HG03060 (cell line): ENCODE results near the gene TCF7L2.

Experiments
- ATAC-seq: cut with Tn5 transposase; IDR thresholded peaks from one replicate; pipeline ENCODE4 v1.9.1; 2021; ENCODE audit warnings: low read depth, moderate number of reproducible peaks; ENCODE audit not compliant: unreplicated experiment

Gene TCF7L2

DNA sequence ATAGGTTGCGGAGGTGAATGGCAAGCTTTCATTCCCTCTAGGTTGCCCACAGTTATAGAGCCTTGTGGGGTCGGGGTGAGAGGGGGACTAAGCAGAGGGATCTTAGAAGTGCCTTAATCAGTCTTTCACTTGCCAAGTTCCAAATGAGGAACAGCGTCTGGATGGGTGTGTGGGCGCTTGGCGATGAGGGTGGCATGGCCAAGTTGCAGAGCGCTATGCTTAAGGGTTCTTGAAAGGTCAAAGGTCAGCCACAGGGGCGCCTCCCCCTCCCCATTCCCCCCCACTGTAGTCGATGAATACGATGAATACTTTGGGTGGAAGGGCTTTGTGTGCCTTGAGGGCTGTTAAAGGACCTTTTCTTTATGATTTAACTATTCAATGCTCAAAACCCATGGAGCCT is 185.0 kb downstream of the TCF7L2 start:
- no peak for ATAC-seq

DNA sequence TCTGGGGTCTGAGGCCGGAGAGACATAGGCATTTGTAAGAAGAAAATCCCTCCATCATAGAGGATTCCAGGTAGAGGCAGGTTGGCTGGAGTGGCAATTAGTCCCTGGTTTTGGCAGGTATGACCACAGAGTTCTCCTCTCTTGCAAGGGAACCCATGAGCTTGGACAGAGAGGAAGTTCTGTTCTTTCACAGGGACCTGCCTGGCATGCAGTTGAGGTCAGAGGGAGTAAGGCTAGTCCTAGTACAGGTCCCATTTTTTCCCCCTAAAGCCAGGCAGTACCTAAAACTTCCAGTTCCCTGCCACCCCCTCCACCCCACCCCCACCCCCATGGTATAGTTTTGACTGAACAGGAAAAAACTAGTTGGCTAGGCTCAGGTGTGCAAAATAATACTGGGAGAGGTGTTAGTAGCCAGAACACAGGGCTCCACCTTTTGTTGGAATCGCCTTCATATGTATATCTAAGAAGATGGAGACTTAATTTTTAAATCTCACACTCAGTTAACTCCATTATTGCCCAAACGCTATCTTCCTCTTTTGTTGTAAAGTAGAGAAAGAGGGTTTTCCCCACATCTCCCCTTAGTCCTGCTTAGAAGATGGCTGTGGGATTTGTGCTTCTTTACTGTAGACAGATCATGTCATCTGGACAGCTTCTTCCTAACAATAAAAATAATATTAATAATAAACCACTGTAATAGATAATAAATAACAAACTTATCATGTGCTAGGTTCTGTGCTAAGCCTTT is 188.1 kb downstream of the TCF7L2 start:
- ATAC-seq = no peak

DNA sequence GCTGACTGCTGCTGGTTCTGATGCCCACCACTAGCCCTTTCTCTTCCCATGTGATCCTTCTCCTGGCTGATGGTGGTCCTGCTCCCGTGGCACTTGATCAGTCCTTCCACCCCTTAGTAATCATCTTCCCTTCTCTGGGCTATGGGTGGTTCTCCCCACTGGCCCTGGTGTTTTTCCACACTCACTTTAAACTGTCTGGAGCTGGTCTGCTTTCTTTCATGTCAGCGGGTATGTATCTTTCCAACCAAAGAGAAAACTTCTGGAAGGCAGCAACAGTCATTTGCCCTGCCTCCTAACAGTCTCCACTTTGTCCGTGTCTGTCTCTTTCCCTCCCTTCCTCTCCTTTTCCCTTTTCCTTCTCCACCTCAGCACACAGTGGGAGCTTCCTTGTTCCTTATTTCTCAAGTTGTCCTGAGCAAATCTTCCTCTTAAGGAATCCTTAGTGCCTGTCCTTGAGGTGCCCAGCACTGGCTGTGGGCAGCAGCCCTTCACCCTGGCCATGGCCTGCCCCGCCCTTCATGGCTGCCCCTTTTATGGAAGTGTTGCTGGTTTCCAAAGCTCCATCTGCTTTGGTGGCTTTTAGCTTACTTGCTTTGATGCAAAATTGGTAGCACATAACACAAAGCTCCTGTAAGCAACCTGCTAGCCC is 189.0 kb downstream of the TCF7L2 start:
- ATAC-seq = no peak

DNA sequence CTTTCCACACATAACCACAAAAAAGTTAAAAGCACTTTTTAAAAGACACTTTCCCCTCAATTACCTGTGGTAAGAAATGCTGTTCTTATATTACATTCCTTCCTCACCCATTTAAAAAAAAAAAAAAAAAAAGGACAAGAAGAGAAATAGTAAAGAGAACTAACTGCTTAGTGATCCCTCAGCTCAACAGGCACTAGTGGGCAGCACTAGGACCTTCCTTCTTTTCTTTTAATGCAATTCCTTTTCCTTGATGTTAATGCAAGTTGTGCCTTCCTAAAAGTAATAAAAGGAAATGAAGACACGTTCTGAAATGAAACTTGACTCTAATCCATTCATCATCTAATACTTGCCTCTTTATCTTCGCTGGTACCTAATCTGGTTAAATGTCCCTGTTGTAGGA is 189.7 kb downstream of the TCF7L2 start:
- no peak for ATAC-seq

DNA sequence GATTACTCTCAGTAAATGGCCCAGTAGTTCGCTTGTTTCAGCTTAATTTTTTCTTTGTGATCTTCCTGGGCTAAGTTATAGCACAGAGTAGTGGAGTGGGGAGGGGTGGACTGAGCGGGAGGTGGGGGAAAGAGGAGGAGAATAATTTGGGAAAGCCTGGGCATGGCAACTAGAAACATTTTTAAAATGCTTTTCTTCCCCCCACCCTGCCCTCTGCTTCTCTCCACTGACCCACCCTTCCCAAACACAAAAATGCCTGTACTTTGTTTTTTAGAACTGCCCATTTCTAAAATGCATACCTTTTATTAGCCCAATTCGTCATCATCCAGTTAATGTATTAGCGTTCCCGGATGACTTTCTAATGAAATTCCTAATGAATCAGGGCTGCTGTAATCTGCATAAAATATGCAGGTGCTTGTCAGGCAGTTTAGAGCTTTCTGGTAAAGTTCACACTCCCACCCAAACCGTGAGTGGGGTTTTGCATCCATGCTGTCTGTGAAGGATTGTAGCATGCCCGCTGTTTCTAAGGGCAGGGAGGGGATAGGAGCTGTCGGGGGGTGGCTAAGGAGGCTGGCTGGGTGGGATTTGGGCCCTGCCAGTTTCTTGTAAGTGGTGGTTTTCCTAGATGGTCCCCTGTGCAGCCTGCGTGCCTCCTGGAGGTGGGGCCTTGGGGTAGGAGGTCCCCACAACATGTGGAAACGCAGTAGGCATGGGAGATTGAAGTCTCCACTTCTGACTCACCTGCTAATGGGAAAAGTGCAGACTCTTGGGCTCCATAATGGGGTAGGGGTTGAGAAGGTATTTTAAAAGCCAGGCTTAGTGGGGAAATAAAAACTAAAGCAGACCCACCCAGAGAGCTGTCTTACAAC is 190.3 kb downstream of the TCF7L2 start:
- ATAC-seq = no peak

DNA sequence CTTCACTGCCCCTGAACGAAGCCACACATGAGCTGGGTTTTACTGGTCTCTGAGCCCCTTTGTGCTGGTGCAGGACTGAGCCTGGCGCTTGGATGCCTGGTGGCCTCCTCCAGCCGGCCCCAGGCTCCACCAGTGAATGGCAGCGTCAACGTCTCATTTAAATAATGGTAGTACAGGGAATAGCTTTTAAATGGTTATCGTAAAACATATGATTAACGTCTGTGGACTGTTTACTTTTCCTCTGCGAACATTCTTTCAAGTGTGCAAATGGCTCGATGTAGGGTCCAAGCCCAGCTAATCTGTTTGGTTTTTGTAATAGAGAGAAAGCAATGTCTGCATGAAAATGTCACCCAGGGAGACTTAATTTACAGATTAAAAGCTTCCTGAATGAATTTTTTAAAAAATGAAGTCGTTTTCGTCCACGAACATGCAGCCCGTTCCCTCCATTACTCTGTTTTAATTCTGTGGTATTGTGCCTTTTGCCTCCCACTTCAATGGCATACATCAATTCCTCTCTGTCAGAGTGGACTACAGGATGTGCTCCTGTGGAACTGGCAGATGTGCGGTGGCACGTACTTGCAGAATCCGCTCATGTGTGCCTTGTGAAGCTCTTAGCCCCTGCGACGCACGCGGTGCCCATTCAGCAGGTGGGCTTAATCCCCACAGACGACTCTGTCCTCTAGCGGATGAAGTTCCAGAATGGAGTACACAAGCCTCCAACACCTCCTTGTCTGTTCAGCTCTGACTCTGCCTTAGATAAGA is 192.7 kb downstream of the TCF7L2 start:
- no peak for ATAC-seq

DNA sequence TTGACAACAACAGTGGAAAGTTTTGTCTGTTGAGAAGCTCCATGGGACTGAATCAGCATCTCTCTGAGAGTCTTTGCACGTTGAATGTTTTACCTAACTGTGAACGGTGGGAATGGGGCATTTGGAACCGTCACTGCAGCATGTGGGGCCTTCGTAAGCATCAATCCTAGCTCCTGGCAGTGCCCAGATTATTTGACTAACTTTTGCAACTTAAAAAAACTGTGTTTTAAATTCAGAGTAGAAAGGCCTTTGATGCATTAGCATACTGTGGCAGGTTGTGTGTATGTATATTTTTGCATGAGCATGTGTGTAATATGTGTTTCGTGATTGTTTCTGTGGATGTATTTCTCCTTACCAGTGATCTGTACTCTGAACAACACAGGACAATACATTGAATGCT is 194.5 kb downstream of the TCF7L2 start:
- no peak for ATAC-seq

DNA sequence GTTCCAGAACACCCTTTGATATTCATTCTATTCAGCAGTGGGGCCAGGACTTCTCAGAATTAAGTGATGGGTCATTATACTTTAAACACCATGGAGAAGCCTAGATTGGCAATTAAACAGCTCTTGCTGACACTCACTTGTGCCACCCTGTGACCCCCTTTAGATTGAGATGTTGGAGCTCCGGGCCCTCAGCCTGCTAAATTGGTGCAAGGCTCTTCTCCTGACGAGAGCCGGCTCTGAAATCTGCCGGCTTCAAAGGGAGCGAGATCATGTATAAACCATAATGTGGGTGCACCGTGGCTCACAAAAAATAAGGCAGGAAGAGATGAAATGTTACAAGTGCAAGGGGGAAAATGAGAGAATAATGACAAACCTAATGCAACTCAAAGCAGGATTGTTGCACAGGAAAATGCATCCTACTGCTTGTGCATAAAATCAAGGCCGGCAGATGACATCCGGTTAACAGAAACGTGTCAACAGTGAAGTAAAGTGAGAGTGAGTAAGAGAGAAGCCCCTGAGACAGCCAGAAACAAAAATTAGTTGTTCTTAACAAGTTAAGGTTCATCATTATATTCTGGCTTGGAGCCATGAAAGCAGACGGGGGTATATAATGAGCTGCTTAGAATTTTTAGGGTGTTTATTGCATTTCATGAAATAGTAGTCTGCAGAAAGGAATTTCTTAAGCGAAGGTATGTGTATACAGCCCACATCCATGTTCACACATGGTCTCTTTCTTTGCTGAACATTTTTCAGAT is 198.2 kb downstream of the TCF7L2 start:
- ATAC-seq = no peak

DNA sequence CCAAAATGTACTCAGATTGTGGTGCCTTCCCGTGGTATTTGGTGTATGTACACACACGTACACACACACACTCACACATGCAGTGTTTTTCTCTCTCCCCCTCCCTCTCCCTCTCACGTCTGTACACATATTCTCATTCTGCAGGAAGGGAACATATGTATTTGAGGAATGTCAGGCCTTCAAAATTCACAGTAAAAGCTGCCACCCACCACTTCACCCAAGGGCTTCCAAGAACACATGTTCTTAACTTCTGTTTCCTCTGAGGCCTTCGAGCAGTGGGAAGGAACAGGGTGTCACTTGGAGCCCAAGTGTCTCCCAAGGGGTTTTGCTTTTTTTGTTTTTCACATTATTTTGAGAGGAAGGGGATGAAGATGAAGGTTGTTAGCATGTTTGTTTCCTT is 198.9 kb downstream of the TCF7L2 start:
- no peak for ATAC-seq

DNA sequence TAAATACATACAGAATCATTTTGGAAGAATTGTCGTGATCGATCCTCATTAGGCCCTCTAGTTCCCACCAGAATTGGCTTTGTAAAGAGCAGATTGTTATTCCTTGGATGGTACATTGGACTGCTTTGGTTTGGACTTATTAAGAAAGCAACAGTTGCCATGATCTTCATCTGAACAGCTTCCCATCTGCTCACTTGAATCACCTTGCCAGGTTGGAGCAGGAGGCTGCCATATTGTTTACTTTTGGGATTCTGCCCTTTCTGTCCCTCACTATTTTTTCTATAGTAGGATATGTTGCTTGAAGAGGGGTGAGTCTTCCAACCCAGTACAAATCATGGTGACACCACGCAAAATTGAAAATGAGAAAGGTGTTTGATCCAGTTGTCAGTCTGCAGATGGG is 199.6 kb downstream of the TCF7L2 start:
- no peak for ATAC-seq

DNA sequence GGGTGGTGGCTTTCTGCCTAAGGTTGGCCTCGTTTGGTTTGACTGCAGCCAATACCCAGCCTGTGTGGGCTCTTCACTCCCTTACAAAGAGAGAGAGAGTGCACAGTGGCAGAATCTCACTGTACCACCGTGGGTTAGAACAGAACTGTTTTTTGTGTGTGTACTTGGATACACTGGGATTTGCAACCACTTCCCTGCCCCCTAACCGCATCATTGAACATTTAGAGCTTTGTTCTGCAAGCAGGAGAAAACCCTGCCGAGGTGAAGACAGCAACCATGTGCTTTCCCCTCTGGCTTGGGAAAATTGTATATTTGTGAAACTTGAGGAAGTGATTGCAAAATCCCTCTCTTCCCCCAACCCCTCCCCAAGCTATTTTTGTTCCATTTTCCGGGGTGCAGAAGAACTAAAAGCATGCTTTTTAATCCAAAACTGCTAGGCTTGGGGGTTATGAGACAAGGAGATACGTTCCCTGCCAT is 201.2 kb downstream of the TCF7L2 start:
- no peak for ATAC-seq

DNA sequence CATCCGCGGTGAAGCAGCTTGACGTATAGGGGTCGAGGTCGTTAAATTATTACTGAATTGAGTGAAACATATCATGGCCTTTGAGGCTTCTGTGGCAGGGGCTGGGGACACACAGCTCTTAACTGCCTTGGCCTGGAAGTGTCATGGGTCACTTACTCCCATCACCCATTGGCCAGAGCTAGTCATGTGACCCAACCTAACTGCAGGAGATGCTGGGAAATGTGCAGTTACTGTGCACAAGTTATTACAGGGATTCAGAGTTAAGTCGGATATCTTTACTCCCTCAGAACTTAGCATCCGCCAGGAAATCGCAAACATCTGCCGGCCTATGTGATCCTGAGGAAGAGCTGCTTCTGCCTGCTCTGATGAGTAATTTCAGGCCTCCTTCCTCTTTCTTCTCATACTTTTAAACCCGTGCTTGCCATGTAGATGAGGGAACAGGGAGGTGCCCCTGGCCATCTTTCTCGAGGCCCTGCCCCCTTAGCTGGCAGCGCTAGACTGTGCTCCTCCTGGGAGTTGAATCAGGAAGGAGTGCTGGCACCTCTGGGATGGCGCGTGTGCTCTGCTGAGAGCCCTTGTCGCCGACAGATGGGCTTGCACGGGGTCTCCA is 203.6 kb downstream of the TCF7L2 start:
- ATAC-seq = no peak

DNA sequence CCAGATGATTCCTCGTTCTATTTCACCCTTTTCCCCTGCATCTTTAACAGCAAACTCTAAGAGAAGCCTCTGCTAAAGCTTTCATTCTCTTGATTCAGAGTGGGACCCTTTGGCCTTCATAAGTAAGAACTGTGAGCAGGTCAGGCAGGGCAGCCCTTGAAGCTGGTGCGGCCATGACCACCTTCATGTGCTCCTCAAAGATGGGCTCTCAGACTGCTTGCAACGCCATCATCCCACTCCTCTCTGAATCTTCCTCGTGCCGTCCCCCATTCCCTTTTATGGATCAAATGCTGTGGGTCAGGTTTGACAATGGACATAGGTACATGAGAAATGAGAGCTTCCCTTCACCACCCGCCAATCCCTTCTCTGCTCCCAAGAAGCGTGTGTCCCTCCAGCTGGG is 207.4 kb downstream of the TCF7L2 start:
- ATAC-seq = no peak

DNA sequence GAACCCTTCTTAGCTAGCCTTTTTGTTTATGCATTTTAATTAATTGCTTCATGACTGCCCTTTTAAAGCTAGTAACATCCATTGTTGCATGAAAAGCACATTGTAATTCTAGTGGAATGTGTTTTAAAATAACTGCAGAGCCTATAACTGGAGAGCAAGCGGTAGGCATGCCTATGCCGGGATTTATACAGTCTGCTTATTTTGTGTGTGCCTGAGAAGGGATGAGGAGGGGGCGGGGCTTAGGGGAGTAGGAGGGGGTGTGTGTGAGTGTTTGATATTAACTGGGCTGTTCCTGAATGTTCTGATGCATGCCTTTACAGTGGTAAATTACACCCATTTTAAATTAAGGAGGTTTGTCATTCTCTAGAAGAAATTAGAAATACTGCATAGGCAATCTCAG is 208.1 kb downstream of the TCF7L2 start:
- no peak for ATAC-seq

DNA sequence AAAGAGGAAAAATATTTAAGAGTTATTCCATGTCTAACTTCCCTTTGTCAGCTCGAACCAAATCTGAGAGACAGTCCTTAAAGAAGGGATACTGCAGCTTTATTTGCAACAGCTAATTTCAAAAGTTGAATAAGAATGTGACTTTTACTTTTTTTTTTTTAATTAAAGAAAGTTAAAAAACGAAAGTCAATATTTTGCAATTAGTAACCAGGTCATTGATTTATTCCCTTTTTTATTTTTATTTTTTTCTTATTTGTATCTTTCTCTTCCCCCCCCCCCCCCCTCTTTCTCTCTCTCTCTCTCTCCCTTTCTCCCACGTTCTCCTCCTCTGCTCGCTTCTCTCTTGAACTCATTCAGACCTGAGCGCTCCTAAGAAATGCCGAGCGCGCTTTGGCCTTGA is 209.5 kb downstream of the TCF7L2 start:
- ATAC-seq = no peak

DNA sequence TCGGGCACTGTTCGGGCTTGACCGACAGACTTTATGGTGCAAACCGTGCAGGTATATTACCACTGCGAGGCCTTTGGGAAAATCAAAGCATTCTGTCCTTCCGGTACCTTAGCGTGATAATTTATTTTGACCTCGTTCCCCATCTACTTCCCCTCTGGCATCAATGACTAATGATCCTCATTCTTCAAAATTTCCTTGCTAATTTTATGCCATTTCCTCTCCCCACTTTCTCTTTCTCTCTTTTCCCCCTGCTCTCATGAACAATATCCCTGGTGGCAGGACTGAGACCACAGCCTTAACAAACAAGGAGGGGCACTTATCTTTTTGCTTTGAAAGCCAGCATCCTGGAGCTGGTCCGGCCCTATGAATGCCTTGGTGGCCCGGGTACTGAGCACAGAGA is 210.6 kb downstream of the TCF7L2 start:
- ATAC-seq = no peak

DNA sequence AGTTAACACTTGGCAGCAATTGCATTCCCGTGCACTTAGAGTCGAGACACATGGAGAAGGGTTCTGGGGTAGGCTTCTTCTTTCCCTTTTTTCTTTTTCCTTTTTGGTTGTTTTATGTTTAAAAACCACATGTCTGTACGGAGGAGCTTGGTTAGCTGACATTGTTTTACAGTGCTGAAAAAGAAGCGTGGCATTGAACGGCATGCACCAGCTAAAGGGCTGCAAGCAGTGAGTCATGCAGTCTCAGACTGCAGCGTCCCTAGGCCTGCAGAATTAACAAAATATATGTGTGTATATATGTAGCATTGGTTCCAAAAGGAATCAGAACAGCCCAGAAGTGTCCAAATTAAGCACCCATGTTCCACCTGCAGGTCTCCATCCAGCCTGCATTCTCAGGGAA is 211.0 kb downstream of the TCF7L2 start:
- no peak for ATAC-seq

DNA sequence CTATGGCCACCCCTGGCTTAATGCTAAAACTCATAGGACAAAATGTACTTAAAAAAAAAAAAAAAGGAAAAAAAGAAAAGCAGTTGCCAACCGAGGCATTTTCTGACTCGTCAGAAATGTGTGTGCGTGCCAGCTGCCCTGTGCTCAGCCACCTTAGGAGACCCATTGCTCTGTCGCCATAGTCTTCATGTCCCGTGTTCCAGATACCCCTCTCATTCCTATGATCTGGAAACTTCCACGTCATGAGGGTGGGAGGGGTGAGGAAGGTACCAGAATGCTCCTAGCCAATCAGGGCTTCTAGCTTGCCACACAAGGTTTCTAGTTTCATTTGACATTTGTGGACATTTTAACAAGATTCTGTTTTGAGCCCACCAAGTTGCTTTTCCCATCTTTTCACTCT is 212.9 kb downstream of the TCF7L2 start:
- no peak for ATAC-seq

DNA sequence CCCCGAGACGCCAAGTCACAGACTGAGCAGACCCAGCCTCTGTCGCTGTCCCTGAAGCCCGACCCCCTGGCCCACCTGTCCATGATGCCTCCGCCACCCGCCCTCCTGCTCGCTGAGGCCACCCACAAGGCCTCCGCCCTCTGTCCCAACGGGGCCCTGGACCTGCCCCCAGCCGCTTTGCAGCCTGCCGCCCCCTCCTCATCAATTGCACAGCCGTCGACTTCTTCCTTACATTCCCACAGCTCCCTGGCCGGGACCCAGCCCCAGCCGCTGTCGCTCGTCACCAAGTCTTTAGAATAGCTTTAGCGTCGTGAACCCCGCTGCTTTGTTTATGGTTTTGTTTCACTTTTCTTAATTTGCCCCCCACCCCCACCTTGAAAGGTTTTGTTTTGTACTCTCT is 215.6 kb downstream of the TCF7L2 start:
- no peak for ATAC-seq

DNA sequence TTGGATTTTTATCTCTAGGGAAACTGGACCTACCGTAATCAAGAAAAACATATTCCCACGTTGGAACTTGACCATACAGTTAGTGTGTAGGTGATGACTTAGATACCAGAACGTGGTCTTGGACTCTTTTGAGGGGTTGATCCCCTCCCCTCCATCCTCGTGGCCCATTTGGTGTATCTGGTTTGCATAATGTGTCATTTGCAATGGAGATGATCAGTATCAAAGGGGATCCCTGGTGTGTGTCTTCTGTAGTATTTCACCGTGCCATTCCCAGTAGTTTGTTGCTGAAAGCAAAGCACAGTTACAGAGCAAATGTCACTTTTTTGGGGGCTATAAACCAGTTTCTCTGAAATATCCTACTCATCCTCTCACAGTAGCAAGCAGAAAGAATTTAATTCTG is 217.7 kb downstream of the TCF7L2 start:
- ATAC-seq = no peak
